Small intestine (tissue), 7 donors: ENCODE data around the gene ATF7. TPM values are rescaled to one million over a fixed set of nuclear protein-coding genes. Genes with fewer than 3 reads are reported as not detected.

ENCODE experiments used
- DNase-seq, 2 donors: peaks; one replicate each; pipeline versions ENCODE4 v3.0.0 to v3.0.0-alpha.2; 2013
- FAIRE-seq: peaks from 2 replicates; lab custom pipeline; 2012; peaks lifted over from hg19 to GRCh38; lab: Jason Lieb, UNC
- H3K27ac ChIP-seq, 3 donors: one replicate each; pipeline ENCODE4 v1.5.1; 2013; ENCODE audit warnings: low read length in 2 of 3, mild to moderate bottlenecking in 2 of 3, control low read depth in 1 of 3, inconsistent platforms in 1 of 3, low read depth in 1 of 3, moderate library complexity in 1 of 3
- H3K27me3 ChIP-seq, 3 donors: one replicate each; pipeline ENCODE4 v1.6.1; 2013; ENCODE audit warnings: low read length in 3 of 3, inconsistent platforms in 1 of 3; ENCODE audit not compliant: control insufficient read depth in 3 of 3, insufficient read depth in 3 of 3
- H3K36me3 ChIP-seq, 3 donors: one replicate each; pipeline ENCODE4 v1.6.1; 2013; ENCODE audit warnings: low read length in 3 of 3, inconsistent platforms in 1 of 3, low read depth in 1 of 3, mild to moderate bottlenecking in 1 of 3, moderate library complexity in 1 of 3; ENCODE audit not compliant: control insufficient read depth in 3 of 3, insufficient read depth in 2 of 3
- H3K4me1 ChIP-seq, 3 donors: one replicate each; pipeline ENCODE4 v1.6.1; 2013; ENCODE audit warnings: low read length in 2 of 3, inconsistent platforms in 1 of 3, low read depth in 1 of 3, mild to moderate bottlenecking in 1 of 3, moderate library complexity in 1 of 3; ENCODE audit not compliant: control insufficient read depth in 3 of 3, insufficient read depth in 2 of 3
- H3K4me3 ChIP-seq, 3 donors: one replicate each; pipeline ENCODE4 v1.5.1; 2013; ENCODE audit warnings: low read length in 3 of 3, control low read depth in 1 of 3, inconsistent platforms in 1 of 3, low read depth in 1 of 3, mild to moderate bottlenecking in 1 of 3, moderate library complexity in 1 of 3
- H3K9me3 ChIP-seq, 2 donors: one replicate each; pipeline ENCODE4 v1.6.1; 2013; ENCODE audit warnings: low read depth in 1 of 2, low read length in 1 of 2; ENCODE audit not compliant: control insufficient read depth in 2 of 2, insufficient read depth in 1 of 2
- WGBS, 3 donors: extraction: QIAGEN DNeasy Blood & Tissue Kit; methylation state at CpG; one replicate each; pipeline ENCODE4 v1.1.7; 2013; 5-methylcytosine and 5-hydroxymethylcytosine counted together
- polyA plus RNA-seq, 4 donors: library from polyadenylated mRNA; stranded (reverse) in 3 of 4; unstranded in 1 of 4; fragments of 200-250 nt in 3 of 4; fragments of 120-200 nt in 1 of 4; gene quantifications; one replicate each; pipeline versions ENCODE4 v1.2.1 to v1.2.3, GENCODE V29; 2013
- donor health status: healthy with polysubstance abuse.
- donor health status: control.
- donor health status: control.
- donor health status: Bipolar disorder and iron deficiency.
- donor health status: healthy.

Gene ATF7
- polyA plus RNA-seq, 4 donors = 8.6 to 32.9 (median 14.5) TPM

DNA sequence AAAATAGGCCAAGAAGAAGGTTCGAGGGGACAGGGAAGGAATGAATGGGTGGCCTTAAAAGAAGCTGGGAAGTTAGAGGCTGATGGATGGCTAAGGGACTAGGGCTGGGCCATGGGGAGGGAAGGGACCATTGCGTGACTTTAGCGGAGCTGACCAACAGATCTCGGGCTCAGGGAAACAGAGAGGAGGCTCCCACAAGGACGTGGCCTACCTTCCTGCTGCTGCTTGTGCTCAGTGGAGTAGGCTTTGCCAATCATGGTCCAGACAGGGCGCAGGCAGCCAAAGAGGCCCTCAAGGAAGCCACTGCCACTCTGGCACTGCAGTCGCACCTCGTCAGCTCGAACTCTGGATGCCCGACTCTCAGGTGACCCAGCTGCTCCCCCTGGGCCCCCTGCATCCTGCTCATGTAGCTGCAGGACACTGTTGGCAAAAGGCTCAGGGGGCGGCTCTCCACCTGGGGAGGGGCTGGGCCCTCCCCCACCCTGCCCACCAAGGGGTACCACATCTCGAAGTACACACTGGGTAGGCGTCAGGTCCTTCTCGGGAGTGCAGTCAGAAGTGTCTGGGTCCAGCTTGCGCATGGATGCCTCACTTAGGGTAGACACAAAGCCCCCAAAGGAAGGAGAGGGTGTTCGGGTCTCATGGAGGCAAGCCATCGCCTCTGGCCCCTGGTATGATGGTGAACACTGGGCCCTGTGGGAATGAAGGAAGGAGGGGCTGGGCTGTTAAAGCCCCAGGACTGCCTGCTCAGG, 139.3 kb downstream of the ATF7 start:
- peaks cover 0 to 54% (median 2%) of the 10 kb centered on the region in 3 donors for H3K36me3 ChIP-seq
- peaks cover 0 to 15% (median 4%) of the 10 kb centered on the region in 3 donors for H3K4me1 ChIP-seq
- 87 to 88% (median 88%) methylated on average over 15 to 17 of the region's 17 CpGs for WGBS, 3 donors
- no peaks in the 10 kb centered on the region for H3K27me3 ChIP-seq
- no peak for DNase-seq
- no peak for FAIRE-seq
- H3K4me3 ChIP-seq = no peak overlapping the region
- H3K9me3 ChIP-seq = no peaks in the 10 kb centered on the region
- H3K27ac ChIP-seq = no peak overlapping the region

DNA sequence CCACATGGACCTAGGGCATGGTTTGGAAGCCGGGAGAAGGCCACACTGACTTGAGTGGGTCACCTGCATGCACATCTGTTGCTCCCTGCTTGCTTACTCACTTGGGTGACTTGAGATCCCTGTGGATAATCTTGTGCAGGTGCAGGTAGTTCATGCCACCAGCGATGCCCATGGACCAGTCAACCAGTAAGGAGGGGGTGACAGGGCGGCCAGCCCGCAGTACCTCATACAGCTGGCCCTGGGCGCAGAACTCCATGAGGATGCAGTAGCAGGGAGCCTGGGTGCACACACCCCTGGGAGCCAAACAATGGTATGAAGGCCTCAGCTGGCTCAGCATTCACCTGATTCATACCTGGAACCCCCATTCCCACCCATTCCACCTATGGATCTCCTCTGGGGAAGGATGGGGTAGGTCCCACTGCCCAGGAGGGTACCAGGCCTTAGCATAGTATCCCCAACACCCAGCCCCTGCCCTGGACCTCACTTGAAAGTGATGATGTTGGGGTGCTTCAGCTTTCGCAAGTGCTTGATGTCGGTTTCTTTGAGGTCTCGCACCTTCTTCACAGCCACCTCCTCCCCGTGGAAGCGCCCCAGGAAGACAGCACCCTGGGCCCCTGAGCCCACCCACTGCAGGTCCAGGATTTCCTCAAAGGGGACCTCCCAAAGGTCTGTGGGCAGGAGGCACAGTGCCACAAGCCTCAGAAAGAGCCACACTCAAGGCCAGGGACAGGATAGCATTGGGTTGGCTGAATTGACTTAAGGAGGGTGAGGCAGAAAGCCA, 140.0 kb downstream of the ATF7 start:
- Histone ChIP-seq H3K9me3 (no peaks in the 10 kb centered on the region), H3K27ac (no peak overlapping the region), H3K27me3 (no peaks in the 10 kb centered on the region), H3K4me1 (peaks cover 0 to 15% (median 4%) of the 10 kb centered on the region in 3 donors), H3K4me3 (no peak overlapping the region), H3K36me3 (peaks cover 0 to 62% (median 5%) of the 10 kb centered on the region in 3 donors)
- no peak for DNase-seq
- no peak for FAIRE-seq
- WGBS, 3 donors = 93 to 97% (median 94%) methylated on average over 10 of the region's 10 CpGs

DNA sequence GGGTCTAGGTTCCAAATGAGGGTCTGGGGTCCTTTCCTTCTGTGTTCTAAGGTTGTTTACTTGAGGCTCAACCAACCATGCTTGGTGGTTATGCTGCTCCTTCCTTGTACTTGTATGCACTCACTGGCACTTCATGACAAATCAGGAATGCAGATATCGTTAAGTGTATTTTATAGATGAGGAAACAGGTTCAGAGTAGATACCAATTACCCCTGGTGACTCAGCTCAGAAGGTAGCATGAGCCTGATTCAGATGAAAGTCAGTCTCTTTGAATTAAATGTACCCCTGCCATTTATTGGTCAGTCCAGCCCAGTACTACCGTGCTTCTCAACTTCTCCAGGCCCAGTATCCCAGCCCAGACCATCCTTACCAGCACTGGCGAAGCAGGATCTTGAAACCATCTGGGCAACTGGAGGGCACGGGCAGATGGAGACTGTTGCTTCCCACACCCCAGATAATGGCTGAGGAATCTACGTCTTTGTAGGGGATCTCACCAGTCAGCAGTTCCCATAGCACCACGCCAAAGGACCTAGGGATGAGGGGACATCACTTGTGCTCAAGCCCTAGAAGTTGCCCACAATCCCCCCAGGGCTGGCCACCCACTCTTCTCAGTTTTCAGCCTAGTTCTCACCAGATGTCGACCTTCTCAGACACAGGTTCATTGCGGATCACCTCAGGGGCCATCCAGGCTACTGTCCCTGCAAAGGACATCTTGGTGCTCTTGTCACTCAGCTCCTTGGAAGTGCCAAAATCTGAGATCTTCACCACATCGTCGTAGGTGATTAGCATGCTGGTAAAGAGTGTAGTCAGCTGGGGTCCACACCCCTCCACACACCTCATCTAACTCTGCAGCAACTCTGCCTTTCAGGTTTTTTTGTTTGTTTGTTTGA, 141.3 kb downstream of the ATF7 start:
- FAIRE-seq = no peak
- peaks cover 1 to 73% (median 12%) of the 10 kb centered on the region in 3 donors for H3K36me3 ChIP-seq
- DNase-seq = peak in 1 of 2 donors; percentile 51

DNA sequence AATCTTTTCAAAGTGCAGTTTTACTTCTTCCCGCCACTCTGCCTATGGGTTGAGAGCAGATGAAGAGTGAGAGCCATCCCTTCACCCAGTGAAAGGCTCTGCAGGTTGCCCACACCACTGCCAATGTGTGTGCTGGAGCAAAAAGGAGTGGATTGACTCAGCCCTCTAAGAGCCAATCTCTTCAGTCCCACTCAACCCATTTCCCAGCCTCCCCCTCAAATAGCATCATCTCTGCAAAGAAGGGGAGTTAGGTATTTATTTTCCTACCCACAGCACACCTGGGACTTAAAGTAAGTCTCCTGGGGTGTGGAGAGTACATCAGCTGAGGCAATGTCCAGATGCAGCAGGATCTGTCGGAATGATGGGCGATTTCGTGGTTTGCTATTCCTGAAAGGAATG, 142.2 kb downstream of the ATF7 start:
- no peak for FAIRE-seq
- Histone ChIP-seq H3K36me3 (peaks cover 7 to 77% (median 12%) of the 10 kb centered on the region in 3 donors), H3K27ac (peak overlapping the region in 2 of 3 donors; percentile 6 to 13)

More for the DNA sequence above, 141.3 kb downstream of the ATF7 start:
- Histone ChIP-seq H3K27me3 (no peaks in the 10 kb centered on the region), H3K4me3 (no peak overlapping the region), H3K4me1 (peaks cover 0 to 15% (median 4%) of the 10 kb centered on the region in 3 donors), H3K27ac (no peak overlapping the region), H3K9me3 (no peaks in the 10 kb centered on the region)
- WGBS, 3 donors = 83 to 85% (median 84%) methylated on average over 10 of the region's 10 CpGs

DNA sequence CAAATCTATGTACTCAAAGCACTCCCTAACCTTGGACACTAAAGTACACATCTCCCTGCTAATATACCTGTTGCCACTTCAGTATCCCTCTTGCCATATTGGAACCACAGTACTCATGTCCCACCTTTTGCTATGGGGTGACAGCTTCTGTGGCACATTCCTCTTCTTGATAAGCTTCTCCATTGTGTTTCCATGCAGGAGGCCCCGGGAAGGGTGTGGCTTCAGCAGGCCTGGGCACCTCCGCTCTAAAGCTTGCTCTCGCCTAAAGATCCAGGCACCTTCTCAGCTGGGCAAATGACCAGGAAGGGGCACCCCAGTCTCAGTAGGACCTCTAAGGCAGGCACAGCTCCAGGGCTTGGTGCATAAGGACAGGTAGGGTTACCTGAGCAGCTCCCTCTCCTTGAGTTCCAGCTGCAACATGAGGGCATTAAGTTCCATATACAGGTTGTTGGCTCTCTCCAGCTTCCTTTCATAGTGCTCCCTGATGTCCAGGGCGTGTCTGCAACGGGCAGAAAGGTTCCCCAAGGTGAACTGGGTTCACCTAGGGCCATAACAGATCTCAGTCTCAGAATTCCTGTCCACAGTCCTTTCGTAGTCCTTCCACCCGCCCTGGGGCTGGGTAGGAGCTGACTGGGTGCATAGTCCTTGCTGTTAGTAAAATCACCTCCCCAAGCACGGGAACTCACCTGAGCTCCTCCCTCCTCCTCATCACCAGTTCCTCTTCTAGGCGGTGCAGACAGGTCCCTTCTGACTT, 142.8 kb downstream of the ATF7 start:
- H3K27ac ChIP-seq = peak overlapping the region; percentile 32 to 59 (median 51)
- H3K4me1 ChIP-seq = peaks cover 0 to 12% (median 4%) of the 10 kb centered on the region in 3 donors
- H3K4me3 ChIP-seq = no peak overlapping the region
- H3K36me3 ChIP-seq = peaks cover 9 to 79% (median 14%) of the 10 kb centered on the region in 3 donors
- FAIRE-seq (no peak), DNase-seq (peak; percentile 76 to 90)
- no peaks in the 10 kb centered on the region for H3K9me3 ChIP-seq
- 20 to 60% (median 48%) methylated on average over 9 of the region's 9 CpGs for WGBS, 3 donors
- no peaks in the 10 kb centered on the region for H3K27me3 ChIP-seq

More for the DNA sequence above, 142.2 kb downstream of the ATF7 start:
- no peak overlapping the region for H3K4me3 ChIP-seq
- peaks cover 0 to 12% (median 4%) of the 10 kb centered on the region in 3 donors for H3K4me1 ChIP-seq
- no peaks in the 10 kb centered on the region for H3K27me3 ChIP-seq
- WGBS, 3 donors = 82 to 88% (median 82%) methylated on average over 4 of the region's 4 CpGs
- no peak for DNase-seq
- no peaks in the 10 kb centered on the region for H3K9me3 ChIP-seq

DNA sequence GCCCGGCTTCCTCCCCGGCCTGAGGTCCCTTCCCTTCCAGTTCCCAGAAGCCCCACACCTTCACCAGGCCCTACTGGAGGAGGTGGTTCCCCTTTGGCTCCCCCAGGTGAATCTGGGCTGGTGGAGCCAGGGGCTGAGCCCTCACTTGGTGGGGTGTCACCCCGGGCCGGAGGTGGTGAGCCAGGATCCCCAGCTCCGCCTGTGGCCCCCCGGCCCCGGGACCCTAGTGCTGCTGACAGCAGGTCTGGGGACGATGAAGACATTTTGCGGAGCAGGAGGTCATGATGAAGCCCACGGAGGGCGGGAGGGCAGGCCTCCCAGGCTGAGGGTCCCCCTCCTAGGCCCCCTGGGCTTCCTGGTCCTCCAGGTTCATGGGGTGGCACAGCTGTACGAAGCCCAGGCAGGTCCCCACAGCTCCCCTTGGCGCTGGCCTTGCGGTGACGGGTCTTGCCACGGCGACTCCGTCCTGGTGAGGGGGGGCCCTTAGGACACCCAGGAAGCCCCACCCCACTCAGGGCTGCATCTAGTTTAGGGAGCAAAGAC, 143.5 kb downstream of the ATF7 start:
- Histone ChIP-seq H3K4me1 (peaks cover 0 to 12% (median 4%) of the 10 kb centered on the region in 3 donors), H3K9me3 (no peaks in the 10 kb centered on the region), H3K27ac (peak overlapping the region in 1 of 3 donors; percentile 51), H3K27me3 (no peaks in the 10 kb centered on the region), H3K4me3 (no peak overlapping the region), H3K36me3 (peaks cover 14 to 79% (median 14%) of the 10 kb centered on the region in 3 donors)
- WGBS, 3 donors = 76 to 79% (median 79%) methylated on average over 17 to 18 of the region's 18 CpGs
- FAIRE-seq = no peak
- DNase-seq = no peak

DNA sequence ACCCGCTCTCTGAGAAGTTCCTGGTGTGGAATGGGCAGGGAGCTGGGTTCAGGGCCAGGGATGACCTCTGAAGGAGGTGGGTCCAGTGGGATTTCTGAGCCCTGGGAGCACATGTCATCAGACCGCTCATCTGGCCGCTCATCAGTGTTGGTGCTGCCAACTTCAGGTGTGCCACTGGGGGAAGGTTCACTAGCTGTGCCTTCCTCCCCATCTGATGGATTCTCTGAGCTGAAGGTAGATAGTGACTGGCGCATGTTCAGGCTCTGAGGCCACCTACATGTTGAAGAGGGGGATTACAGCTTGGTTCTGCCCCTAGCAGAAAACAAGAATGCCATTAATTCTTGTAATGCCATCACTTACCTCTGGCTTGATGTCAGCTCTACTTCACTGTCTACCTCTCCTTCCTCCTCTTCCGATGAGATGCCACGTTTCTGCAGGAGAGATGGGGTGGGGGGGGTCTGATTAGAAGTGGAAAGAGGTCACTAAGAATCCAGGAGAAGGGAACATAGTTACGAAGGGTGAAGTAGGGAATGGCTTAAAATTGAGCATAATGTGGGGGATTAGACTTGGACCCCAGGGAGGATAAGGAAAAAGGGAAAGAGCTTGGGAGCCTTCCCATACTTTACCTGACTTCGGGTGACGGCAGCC, 144.1 kb downstream of the ATF7 start:
- no peak overlapping the region for H3K4me3 ChIP-seq
- no peak for DNase-seq
- H3K27ac ChIP-seq = no peak overlapping the region
- peaks cover 0 to 12% (median 4%) of the 10 kb centered on the region in 3 donors for H3K4me1 ChIP-seq
- FAIRE-seq = no peak
- H3K36me3 ChIP-seq = peaks cover 14 to 78% (median 14%) of the 10 kb centered on the region in 3 donors
- WGBS, 3 donors = 77 to 86% (median 79%) methylated on average over 9 of the region's 9 CpGs
- no peaks in the 10 kb centered on the region for H3K27me3 ChIP-seq
- H3K9me3 ChIP-seq = no peaks in the 10 kb centered on the region
